Testis (tissue), 3 donors: Measurements from ENCODE around the gene INAFM2. TPM values are rescaled to one million over a fixed set of nuclear protein-coding genes. Genes with fewer than 3 reads are reported as not detected.
A peak's percentile ranks its signal among the peaks of the same experiment; 100 is the strongest.

Source experiments
- DNase-seq: peaks from one replicate; pipeline ENCODE4 v3.0.0-alpha.2; 2019
- H3K27ac ChIP-seq, 2 donors: fragments of 200-600 bp; sonication (generic); one replicate each; pipeline ENCODE4 v1.5.1; 2019
- H3K27me3 ChIP-seq: fragments of 200-600 bp; sonication (generic); one replicate; pipeline ENCODE4 v1.5.1; 2019
- H3K36me3 ChIP-seq: fragments of 200-600 bp; sonication (generic); one replicate; pipeline ENCODE4 v1.5.1; 2017; ENCODE audit warnings: low read depth; ENCODE audit errors: missing control alignments
- H3K4me1 ChIP-seq: fragments of 200-600 bp; sonication (generic); one replicate; pipeline ENCODE4 v1.5.1; 2019
- H3K4me3 ChIP-seq, 2 donors: fragments of 200-600 bp; sonication (generic); one replicate each; pipeline ENCODE4 v1.5.1; 2017 to 2019
- H3K9me3 ChIP-seq: fragments of 200-600 bp; sonication (generic); one replicate; pipeline ENCODE4 v1.5.1; 2017
- POLR2A ChIP-seq: fragments of 450-650 bp; IDR thresholded peaks from one replicate; pipeline ENCODE4 v1.6.1; 2017; ENCODE audit warnings: antibody characterized with exemption, mild to moderate bottlenecking, moderate library complexity
- WGBS, 2 donors: methylation state at CpG; one replicate each; pipeline ENCODE4 v1.1.5; 2018; 5-methylcytosine and 5-hydroxymethylcytosine counted together
- intact Hi-C: fragments of 100-400 bp; cut with DNase I; formaldehyde crosslinking; loops from one replicate; pipeline ENCODE4 v1.15.1; 2023; ENCODE audit warnings: low total_unique reads
- polyA plus RNA-seq: library from polyadenylated mRNA; stranded (reverse); fragments of 350-450 nt; fragmentation: Illumina TruSeq; extraction: RNeasy Lipid Tissue Mini Kit (QIAGEN cat#74804); gene quantifications from one replicate; pipeline ENCODE4 v1.2.3, GENCODE V29; 2014; ENCODE audit warnings: low read depth, low replicate concordance; ENCODE audit not compliant: insufficient read depth
- total RNA-seq, 2 donors: library from RNA; depleted of rRNA; stranded (reverse); fragments of >200 nt; gene quantifications; one replicate each; pipeline ENCODE4 v1.2.3, GENCODE V29; 2016
- TF ChIP-seq, protein P1 (sequence below), 3 experiments: fragments of 450-650 bp in 2 of 3; fragments of 200-600 bp in 1 of 3; sonication (generic) in 1 of 3; IDR thresholded peaks; one replicate each; pipeline ENCODE4 v1.5.1; 2016 to 2019; ENCODE audit warnings: antibody characterized with exemption in 3 of 3, mild to moderate bottlenecking in 2 of 3, moderate library complexity in 1 of 3

Gene INAFM2
- total and polyA plus RNA-seq, 3 donors from 2014 or later, result 31.8 to 49.8 (median 43.4) TPM

DNA sequence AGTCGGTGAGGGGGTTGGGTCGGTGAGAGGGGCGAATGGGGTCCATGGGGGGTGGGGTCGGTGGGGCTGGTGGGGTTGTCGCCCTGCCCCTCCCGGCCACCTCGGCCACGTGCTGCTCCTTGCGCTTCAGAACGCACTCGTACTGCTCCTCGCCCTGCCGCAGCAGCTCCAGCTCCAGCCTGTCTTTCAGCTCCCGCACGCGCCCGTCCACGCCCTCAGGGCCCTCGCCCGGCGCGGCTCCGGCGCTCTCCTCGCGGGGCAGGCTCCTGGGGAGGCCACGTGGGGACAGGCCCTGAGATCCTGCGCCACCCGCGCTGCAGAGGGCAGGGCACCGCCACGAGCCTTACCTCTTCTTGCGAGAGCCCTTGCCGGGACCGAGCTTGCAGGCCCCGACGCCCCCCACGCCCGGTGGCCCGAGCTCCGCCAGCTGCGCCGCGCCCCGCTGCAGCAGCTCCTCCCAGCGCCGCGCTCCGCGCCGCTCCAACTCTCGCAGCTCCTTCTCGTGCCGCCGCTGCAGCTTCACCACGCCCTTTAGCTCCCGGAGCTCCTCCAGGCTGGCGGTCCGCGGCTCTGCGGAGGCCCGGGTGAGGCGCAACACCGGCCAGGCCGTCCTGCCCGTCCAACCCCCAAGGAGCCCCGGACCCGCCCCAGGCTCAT lies 32.4 kb upstream of the INAFM2 start:
- intact Hi-C loops, result no loop called here
- Histone ChIP-seq H3K9me3 (no peaks in the 10 kb centered on the region), H3K4me1 (peaks cover 4% of the 10 kb centered on the region), H3K4me3 (peak overlapping the region; percentile 31 to 53), H3K27ac (no peak overlapping the region), H3K36me3 (no peaks in the 10 kb centered on the region), H3K27me3 (no peaks in the 10 kb centered on the region)
- TF ChIP-seq, protein P1, sequence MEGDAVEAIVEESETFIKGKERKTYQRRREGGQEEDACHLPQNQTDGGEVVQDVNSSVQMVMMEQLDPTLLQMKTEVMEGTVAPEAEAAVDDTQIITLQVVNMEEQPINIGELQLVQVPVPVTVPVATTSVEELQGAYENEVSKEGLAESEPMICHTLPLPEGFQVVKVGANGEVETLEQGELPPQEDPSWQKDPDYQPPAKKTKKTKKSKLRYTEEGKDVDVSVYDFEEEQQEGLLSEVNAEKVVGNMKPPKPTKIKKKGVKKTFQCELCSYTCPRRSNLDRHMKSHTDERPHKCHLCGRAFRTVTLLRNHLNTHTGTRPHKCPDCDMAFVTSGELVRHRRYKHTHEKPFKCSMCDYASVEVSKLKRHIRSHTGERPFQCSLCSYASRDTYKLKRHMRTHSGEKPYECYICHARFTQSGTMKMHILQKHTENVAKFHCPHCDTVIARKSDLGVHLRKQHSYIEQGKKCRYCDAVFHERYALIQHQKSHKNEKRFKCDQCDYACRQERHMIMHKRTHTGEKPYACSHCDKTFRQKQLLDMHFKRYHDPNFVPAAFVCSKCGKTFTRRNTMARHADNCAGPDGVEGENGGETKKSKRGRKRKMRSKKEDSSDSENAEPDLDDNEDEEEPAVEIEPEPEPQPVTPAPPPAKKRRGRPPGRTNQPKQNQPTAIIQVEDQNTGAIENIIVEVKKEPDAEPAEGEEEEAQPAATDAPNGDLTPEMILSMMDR (IDR thresholded peaks at IDR 0.05), result no peak
- no peak for TF ChIP-seq POLR2A
- 5 to 14% methylated on average over 8 to 51 of the region's 68 CpGs for WGBS, 2 donors
- DNase-seq, result peak; percentile 54

- Histone ChIP-seq H3K27ac (no peak overlapping the region), H3K4me1 (peaks cover 4% of the 10 kb centered on the region), H3K9me3 (no peaks in the 10 kb centered on the region), H3K4me3 (no peak overlapping the region), H3K27me3 (no peaks in the 10 kb centered on the region), H3K36me3 (no peaks in the 10 kb centered on the region)
- 91 to 100% methylated on average over 2 to 3 of the region's 3 CpGs for WGBS, 2 donors
- intact Hi-C loops, result no loop called here
- DNase-seq, result no peak
- TF ChIP-seq, protein P1 (IDR thresholded peaks at IDR 0.05), result no peak
- TF ChIP-seq POLR2A, result no peak
Observed at GRCh38 chr15:40292246-40292645, 31.2 kb upstream of the INAFM2 start.

- H3K4me3 ChIP-seq, result no peak overlapping the region
- no peaks in the 10 kb centered on the region for H3K27me3 ChIP-seq
- H3K9me3 ChIP-seq, result no peaks in the 10 kb centered on the region
- no peak overlapping the region for H3K27ac ChIP-seq
- no peak for DNase-seq
- no peak for TF ChIP-seq POLR2A
- TF ChIP-seq, protein P1 (IDR thresholded peaks at IDR 0.05), result no peak
- no peaks in the 10 kb centered on the region for H3K36me3 ChIP-seq
- intact Hi-C loops, result no loop called here
- H3K4me1 ChIP-seq, result peaks cover 4% of the 10 kb centered on the region
Observed at GRCh38 chr15:40293006-40293405, 30.5 kb upstream of the INAFM2 start.

GRCh38 chr15:40293905-40294895 lies 29.3 kb upstream of the INAFM2 start:
- Histone ChIP-seq H3K4me1 (peaks cover 4% of the 10 kb centered on the region), H3K27me3 (no peaks in the 10 kb centered on the region), H3K9me3 (no peaks in the 10 kb centered on the region), H3K36me3 (no peaks in the 10 kb centered on the region), H3K4me3 (no peak overlapping the region), H3K27ac (no peak overlapping the region)
- TF ChIP-seq, protein P1 (IDR thresholded peaks at IDR 0.05), result no peak
- no peak for TF ChIP-seq POLR2A
- WGBS, 2 donors, result 89 to 91% methylated on average over 6 to 20 of the region's 20 CpGs
- DNase-seq, result no peak
- intact Hi-C loops, result no loop called here
